ENCODE results near the gene REXO1.

Gene REXO1

GRCh38 chr19:1860821-1861598 lies 12.7 kb upstream of the REXO1 start:
- no peak for DNase-seq

DNA sequence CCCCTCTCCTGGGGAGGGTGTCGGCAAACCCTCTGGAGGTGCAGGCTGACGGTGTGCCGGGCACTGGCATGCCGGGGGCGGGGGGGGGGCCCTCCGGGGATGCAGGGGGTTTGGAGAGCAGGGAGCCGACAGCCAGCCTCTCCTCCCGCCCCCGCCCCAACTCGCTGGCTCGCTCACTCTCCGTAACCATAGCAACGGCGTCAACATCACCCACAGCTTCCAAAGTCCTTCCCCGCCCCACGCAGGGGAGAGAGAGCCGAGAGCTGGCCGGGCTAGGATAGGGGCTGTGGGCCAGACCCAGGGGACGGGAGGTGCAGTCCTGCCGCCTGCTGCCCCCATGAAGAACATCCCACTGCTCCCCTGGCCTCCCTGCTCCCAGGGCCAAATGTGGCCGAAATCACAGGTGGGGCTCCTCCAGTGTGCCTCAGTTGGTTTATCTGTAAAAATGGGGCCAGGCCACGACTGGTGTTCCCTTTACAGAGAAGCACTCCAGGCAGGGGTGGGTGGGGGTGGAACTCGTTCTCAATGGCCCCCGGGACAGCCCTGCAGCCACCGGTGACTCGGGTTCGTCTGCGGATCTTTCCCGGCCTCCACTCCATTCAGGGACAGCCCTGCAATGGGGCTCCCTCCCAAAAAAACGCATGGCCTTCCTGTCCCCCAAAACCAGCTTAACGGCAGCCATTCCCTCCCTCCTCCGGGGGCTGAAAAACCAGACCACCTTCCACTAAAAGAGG lies 11.9 kb upstream of the REXO1 start:
- peak; percentile 75 for DNase-seq

GRCh38 chr19:1859331-1859781 lies 11.1 kb upstream of the REXO1 start:
- DNase-seq = no peak

- no peak for DNase-seq
Measured at GRCh38 chr19:1858412-1859081, 10.3 kb upstream of the REXO1 start.

GRCh38 chr19:1857648-1858326 lies 9.5 kb upstream of the REXO1 start:
- DNase-seq = no peak

GRCh38 chr19:1856698-1857603 lies 8.7 kb upstream of the REXO1 start:
- DNase-seq = peak; percentile 65

- DNase-seq = no peak
Measured at GRCh38 chr19:1856345-1856697, 8.0 kb upstream of the REXO1 start.

GRCh38 chr19:1855828-1856255 lies 7.6 kb upstream of the REXO1 start:
- no peak for DNase-seq

GRCh38 chr19:1855040-1855827 lies 7.0 kb upstream of the REXO1 start:
- DNase-seq = peak; percentile 93

- DNase-seq = no peak
Measured at GRCh38 chr19:1854542-1855039, 6.3 kb upstream of the REXO1 start.

DNA sequence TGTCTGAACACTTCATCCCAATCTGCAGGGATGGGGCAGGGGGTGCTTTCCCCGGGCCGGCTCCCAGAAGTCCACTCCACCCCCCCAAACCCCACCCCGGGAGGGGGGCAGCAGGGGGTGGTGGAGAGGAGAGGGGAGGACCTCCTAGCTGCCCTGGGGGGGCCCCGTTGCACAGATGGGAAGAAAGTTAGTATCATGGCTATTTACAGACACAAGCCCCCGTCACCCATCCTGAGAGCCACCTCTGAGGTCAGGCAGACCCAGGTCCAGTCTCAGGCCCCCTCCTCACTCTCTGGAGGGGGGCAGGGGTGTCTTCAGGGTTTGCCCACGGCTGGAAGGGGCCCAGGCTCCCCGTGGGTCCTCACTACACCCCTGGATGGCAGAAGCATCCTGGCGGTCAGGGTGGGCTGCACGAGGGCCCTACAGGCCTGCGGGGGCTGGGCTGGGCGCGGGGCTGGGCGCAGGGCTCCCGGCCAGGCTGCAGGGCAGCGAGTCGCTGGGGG lies 5.8 kb upstream of the REXO1 start:
- no peak for DNase-seq

GRCh38 chr19:1853295-1854038 lies 5.2 kb upstream of the REXO1 start:
- DNase-seq = peak; percentile 77

DNA sequence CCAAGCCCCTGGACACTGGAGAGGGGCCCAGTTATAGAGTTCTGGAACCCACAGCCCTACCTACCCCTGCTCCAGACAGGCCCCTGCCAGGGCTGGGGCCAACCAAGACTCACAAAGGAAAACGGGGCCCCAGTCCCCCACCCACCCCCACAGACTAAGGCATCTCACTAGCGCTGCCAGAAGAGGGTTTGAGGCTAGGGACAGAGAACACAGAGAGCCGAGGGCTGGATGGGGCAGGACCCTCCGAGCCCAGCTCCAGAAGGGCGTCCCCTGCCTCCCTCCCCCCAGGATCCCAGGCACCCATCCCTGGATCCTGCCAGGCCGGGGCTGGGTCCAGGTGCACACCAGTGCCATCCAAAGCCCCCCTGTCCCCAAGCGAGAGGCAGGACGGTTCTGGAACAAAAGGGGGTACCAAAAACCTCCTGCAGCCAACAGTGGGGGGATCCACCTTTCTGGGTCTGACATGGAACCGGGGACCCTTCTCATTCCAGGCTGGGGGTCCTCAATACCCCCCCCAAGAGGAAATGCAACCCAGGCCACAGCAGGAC lies 4.4 kb upstream of the REXO1 start:
- no peak for DNase-seq

GRCh38 chr19:1851654-1852580 lies 3.6 kb upstream of the REXO1 start:
- DNase-seq = no peak

- DNase-seq = no peak
Measured at GRCh38 chr19:1850809-1851653, 2.7 kb upstream of the REXO1 start.

GRCh38 chr19:1849886-1850398 lies 1.7 kb upstream of the REXO1 start:
- DNase-seq = no peak

DNA sequence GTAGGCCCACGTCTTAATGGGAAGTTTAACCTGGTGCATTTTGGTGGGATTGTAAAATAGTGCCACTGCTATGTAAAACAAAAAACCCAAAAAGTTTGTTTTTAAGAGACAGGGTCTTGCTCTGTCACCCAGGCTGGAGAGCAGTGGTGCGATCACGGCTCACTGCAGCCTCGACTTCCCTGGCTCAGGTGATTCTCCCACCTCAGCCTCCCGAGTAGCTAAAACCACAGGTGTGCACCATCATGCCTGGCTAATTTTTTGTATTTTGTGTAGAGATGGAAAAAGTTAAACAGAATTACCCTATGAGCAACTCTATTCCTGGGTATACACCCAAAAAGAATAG lies 820 bp upstream of the REXO1 start:
- no peak for DNase-seq

Measured in fibroblast of skin of scalp (primary cell).